GM21576 (cell line): Measurements from ENCODE around the gene DSCAM.

Source experiments
- ATAC-seq: cut with Tn5 transposase; IDR thresholded peaks from one replicate; pipeline ENCODE4 v1.9.1; 2021; ENCODE audit warnings: mild to moderate bottlenecking, moderate library complexity; ENCODE audit not compliant: unreplicated experiment

Gene DSCAM

GRCh38 chr21:40618191-40618973, 228.6 kb downstream of the DSCAM start:
- no peak for ATAC-seq

- ATAC-seq = no peak
These were observed 230.6 kb downstream of the DSCAM start for GRCh38 chr21:40616377-40616704.

GRCh38 chr21:40615505-40616376, 231.2 kb downstream of the DSCAM start:
- ATAC-seq = no peak

GRCh38 chr21:40613546-40614030, 233.4 kb downstream of the DSCAM start:
- no peak for ATAC-seq

- no peak for ATAC-seq
These were observed 236.6 kb downstream of the DSCAM start for GRCh38 chr21:40610345-40610744.

- ATAC-seq = no peak
These were observed 240.6 kb downstream of the DSCAM start for GRCh38 chr21:40606341-40606740.

GRCh38 chr21:40605094-40605493, 241.9 kb downstream of the DSCAM start:
- ATAC-seq = no peak

GRCh38 chr21:40603774-40604173, 243.2 kb downstream of the DSCAM start:
- no peak for ATAC-seq

GRCh38 chr21:40602080-40602479, 244.9 kb downstream of the DSCAM start:
- ATAC-seq = no peak

- ATAC-seq = no peak
These were observed 251.2 kb downstream of the DSCAM start for GRCh38 chr21:40595806-40596205.

- ATAC-seq = no peak
These were observed 259.1 kb downstream of the DSCAM start for GRCh38 chr21:40587736-40588346.

- no peak for ATAC-seq
These were observed 260.4 kb downstream of the DSCAM start for GRCh38 chr21:40586575-40586974.

GRCh38 chr21:40577285-40578043, 269.5 kb downstream of the DSCAM start:
- ATAC-seq = no peak

GRCh38 chr21:40575976-40576375, 271.0 kb downstream of the DSCAM start:
- no peak for ATAC-seq

- no peak for ATAC-seq
These were observed 277.6 kb downstream of the DSCAM start for GRCh38 chr21:40569357-40569756.

GRCh38 chr21:40568807-40569206, 278.2 kb downstream of the DSCAM start:
- no peak for ATAC-seq

- ATAC-seq = no peak
These were observed 279.5 kb downstream of the DSCAM start for GRCh38 chr21:40567501-40567900.

- no peak for ATAC-seq
These were observed 280.5 kb downstream of the DSCAM start for GRCh38 chr21:40566486-40566885.

- no peak for ATAC-seq
These were observed 282.6 kb downstream of the DSCAM start for GRCh38 chr21:40564318-40564717.

GRCh38 chr21:40563900-40564299, 283.1 kb downstream of the DSCAM start:
- ATAC-seq = no peak
